Activated CD4-positive, alpha-beta T cell treated with anti-CD3 and anti-CD28 coated beads for 24 hours (primary cell): ENCODE measurements around the gene CTSL.
"Not testable (repeated sequence)": the region's sequence is repeated elsewhere in the genome, so short reads cannot be mapped to it uniquely, and the experiment has no call there.

Experiments used
- DNase-seq, 2 donors: peaks; one replicate each; pipeline ENCODE4 v3.0.0-alpha.2; 2020; ENCODE audit warnings: low read depth in 2 of 2

The CTSL gene

DNA sequence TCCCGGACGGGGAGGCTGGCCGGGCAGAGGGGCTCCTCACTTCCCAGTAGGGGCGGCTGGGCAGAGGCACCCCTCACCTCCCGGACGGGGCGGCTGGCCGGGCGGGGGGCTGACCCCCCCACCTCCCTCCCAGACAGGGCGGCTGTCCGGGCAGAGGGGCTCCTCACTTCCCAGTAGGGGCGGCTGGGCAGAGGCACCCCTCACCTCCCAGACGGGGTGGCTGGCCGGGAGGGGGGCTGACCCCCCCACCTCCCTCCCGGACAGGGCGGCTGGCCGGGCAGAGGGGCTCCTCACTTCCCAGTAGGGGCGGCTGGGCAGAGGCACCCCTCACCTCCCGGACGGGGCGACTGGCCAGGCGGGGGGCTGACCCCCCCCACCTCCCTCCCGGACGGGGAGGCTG lies 32.4 kb downstream of the CTSL start:
- not testable (repeated sequence) for DNase-seq

DNA sequence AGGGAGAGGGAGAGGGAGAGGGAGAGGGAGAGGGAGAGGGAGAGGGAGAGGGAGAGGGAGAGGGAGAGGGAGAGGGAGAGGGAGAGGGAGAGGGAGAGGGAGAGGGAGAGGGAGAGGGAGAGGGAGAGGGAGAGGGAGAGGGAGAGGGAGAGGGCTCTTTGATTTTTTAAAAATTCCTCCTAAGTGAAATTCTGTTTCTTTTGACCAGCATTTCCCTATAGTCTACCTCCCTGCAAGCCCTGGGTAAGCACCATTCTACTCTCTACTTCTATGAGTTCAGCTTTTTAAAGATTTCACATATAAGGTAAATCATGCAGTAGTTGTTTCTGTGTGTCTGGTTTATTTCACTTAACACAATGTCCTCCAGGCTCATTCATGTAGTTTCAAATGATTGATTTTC lies 34.1 kb downstream of the CTSL start:
- not testable (repeated sequence) for DNase-seq

DNA sequence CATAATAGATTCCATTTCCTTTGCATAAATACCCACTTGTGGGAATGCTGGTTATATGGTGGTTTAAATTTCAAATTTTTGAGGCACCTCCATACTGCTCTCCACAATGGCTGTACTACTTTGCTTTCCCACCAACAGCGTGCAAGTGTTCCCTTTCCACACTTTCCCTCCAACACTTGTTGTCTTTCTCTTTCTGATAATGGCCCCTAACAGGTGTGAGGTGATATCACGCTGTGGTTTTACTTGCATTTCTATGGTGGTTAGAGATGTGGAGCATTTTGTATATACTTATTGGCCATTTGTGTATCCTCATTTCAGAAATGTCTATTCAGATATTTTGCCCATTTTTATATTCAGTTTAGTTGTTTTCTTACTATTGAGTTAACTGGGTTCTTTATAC lies 34.6 kb downstream of the CTSL start:
- no peak for DNase-seq

DNA sequence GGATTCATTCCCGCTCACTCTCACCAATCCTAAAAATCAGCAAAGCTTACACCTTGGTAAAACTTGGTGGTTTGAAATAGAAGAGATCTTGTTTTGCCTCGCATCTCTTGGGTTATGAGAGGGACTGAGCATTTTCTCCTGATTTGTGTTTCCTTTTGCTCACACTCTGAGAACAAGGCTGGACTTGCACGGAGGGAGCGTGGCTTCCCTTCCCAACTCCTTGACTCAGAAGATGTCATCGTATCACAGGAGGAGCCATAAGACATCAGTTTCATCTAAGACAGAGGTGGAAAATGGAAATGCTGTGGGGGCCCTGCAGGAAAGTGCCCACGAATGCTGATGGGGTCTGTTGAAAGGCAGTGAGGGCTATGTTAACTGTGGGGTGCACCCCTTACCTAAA lies 37.4 kb downstream of the CTSL start:
- DNase-seq, result no peak

DNA sequence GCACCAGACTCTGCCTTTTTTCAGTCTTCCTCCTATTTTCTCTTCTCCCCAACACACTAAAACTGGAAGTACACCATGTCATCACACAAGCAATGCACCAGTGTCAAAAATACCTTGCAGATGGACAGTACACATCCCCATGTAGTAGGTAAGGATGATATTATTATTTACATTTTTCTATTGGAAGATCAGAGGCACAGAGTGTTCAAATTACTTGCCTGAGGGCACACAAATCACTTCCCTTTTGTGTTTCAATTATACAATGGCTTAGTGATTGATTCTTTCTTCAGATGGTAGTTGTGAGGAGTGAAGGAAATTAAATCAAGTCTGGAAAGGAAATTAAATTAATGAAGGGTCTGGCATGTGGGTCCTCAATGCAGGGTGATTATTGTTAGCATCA lies 39.6 kb downstream of the CTSL start:
- DNase-seq, result no peak

DNA sequence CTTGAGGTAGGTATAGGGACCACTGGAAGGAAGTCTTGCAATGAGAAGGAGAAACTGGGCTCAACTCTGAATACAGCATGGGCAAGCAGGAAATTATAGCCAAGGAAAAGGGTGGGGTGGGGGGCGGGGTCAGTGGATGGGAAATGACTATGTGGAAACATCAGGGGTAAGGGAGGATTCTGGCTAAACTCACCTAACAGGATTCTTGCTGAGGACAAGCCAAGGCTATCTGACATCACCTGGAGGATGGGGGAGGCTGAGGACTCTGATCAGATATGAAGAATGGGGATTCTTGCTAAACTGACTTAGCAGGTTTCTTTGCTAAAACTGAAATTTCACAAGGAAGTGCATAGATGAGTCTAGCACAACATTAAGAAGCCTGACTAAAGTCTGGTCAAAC lies 40.8 kb downstream of the CTSL start:
- DNase-seq, result no peak

DNA sequence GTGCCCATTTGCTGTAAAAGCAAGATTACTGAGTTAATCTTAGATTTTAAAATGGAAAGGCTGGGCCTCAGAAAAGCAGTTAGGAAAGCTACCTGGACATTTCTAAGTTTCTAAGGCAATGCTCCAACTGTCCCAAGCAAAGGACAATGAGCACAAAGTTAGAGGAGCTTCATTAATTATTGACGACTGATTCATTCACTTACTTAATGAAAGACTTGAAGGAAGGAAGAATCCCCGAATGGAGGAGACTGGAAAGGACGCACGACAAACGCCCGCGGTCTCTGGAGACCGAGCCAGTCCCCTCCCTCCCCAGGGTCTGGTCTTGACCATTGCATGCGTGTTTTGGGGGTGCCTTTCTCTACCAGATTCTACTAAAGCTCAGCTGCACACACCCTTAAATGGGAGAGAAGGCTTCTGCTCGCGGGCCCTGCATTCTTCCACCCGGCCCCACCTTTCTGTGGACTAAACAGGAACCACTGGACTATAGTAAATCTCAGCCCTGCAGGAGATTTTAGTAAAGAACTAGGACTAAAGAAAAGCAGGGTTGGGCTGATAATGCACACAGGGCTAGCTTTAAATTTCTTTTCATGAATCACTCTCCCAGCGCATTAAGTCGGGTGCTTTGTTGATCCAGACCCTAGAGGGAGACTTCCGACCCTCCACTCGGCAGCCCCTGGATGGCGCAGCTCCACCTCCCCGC lies 44.8 kb downstream of the CTSL start:
- DNase-seq, result no peak

DNA sequence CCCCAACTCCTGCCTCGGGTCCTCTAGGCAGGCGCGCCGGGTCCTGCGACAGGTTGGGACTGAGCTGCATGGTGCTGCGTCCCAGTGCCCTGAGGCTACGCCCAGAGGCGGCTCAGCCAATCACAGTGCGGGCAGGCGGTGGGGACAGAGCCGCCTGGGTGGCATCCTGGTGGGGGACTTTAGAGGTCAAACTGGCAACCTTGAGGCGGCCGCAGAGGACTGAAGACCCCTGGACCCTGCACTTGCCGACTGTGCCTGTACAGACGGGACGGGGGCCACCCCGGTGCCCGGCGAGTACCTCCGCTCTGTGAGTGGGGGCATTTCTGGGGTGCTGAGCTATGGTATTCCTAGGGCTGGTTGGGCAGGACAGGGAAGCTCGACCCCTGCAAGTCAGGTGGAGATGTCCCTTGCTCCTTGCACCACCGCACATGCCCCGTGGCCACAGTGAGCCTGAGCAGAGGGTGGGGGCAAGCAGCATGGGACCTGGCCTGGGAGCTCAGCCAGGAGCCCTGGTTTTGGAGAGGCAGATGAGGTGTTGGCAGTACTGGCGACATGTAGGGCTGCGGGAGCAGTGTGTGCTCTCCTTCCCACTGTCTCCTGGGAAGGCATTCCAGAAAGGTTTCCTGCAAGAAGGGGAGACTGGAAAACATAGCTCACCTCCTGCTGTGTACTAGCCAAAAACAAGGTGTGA lies 45.5 kb downstream of the CTSL start:
- no peak for DNase-seq

DNA sequence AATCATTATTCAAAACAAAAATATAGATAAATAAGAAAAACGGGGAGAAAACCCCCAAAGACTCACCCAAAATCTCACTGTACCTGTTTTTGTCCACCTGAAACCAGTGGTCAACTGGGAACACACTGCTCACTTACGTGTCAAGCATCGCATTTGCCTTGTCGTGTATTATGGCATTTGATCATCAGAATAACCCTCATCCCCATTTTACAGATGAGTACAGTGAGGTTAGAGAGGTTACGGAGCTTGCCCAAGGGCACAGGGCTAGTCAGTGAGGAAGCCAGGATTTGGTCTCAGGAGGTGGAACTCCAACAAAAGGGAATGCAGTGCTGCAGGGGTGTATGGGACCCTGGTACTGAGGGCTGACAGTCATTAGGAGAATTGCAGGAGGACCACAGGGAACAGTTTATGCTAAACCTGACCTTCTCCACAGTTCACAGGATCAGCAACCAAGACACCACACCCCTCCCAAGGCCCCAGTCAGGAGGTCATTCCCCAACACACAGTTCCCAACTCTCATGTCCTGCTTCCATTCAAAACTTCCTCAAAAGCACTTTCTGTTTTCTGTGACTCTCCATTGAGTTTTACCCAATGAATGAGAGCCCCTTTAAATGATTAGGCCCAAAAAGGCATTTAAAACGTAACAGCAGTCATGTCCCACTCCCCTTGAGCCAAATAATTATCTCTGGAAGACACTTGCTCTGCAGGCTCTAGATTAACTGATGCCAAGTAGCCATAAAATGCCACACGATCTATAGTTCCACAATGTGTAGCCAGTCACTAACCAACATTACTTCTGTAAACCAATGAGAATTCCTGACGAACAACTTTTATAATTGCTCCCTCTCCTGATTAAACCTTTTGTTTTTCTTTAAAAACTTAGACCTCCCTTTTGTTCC lies 50.8 kb downstream of the CTSL start:
- DNase-seq, result no peak

DNA sequence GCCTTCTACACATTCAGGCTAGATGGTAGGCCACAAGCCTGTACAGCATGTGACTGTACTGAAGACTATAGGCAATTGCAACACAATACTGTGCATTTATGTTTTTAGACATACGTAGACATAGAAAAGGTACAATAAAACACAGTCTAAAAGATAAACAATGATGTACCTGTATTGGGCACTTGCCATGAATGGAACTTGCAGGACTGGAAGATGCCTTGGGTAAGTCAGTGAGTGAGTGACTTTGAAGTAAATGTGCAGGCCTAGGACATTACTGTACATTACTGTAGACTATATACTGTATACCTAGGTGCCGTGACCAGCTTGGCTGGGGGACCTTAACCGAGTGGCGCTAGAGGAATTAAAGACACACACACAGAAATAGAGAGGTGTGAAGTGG lies 53.1 kb downstream of the CTSL start:
- no peak for DNase-seq
